NCI-H2227 (cell line): ENCODE results near the gene COX6A1.
"Not testable (repeated sequence)": the region's sequence is repeated elsewhere in the genome, so short reads cannot be mapped to it uniquely, and the experiment has no call there.

ENCODE experiments used
- DNase-seq: peaks from one replicate; lab custom pipeline; 2025; ENCODE audit not compliant: unreplicated experiment; lab: John Stamatoyannopoulos, UW

Gene COX6A1

DNA sequence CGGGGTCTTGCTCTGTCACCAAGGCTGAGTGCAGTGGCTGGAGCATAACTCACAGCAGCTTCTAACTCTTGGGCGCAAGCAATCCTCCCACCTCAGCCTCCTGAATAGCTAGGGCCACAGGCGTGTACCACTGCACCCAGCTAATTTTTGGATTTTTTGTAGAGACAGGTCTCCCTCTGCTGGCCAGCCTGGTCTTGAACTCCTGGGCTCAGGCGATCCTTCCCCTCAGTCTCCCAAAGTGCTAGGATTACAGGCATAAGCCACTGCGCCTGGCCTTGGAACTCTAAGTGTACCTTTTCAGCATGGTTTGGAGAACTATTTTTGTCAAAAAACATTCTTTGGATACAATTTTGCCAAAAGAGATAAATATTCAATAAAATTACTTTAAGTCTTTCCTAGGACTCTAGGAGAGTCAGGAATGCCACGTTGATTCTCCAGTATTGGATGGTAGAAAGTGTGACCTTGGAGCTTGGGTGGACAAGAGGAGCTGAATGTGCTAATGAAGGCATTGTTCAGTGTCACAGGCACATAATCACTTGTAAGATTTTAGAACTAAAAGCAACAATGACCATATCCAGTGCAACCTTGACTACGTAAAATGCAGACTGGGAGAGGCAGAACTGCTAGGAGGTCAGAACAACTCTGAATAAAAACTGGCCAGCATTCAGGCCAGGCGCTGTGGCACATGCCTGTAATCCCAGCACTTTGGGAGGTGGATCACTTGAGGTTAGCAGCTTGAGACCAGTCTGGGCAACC lies 28.8 kb downstream of the COX6A1 start:
- DNase-seq = peak; percentile 46

- DNase-seq = no peak
Observed at GRCh38 chr12:120467439-120467838, 29.5 kb downstream of the COX6A1 start.

GRCh38 chr12:120468325-120468820 lies 30.5 kb downstream of the COX6A1 start:
- peak; percentile 50 for DNase-seq

DNA sequence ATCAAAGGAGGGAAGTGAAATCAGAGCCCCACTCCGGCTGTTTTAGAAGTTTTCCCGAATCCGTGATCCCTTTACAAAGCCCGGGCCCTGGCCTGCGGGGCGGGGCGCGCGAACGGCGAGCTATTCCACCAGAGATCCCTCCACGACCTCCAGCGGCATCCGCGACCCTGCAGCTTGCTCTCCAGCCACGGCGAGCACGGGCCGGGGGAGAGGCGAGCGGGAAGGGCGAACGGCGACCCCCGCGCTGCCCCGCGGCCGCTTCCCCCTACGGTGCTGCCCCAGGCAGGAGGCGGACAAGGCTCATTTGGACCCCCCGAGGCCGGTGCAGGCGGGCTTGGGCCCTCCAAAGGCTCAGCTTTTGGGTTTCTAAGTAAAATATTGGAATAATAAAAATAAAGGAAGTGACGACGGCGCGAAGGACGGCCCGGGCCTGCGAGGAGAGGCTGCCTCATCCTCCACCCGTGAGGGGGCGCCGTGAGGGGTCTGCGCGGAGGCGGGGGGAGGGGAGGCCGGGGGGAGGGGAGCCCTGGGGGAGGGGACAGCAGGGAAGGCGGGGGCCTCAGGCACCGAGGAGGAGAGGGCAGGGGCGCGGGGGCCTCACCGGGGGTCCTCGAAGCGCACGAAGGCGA lies 31.0 kb downstream of the COX6A1 start:
- peak; percentile 77 for DNase-seq

- peak; percentile 98 for DNase-seq
Observed at GRCh38 chr12:120469450-120470149, 31.7 kb downstream of the COX6A1 start, which contains the start of gene SRSF9. SRSF9 (minus strand) TSS chr12:120469748; CDS start chr12:120469609, 139 bp downstream.

DNA sequence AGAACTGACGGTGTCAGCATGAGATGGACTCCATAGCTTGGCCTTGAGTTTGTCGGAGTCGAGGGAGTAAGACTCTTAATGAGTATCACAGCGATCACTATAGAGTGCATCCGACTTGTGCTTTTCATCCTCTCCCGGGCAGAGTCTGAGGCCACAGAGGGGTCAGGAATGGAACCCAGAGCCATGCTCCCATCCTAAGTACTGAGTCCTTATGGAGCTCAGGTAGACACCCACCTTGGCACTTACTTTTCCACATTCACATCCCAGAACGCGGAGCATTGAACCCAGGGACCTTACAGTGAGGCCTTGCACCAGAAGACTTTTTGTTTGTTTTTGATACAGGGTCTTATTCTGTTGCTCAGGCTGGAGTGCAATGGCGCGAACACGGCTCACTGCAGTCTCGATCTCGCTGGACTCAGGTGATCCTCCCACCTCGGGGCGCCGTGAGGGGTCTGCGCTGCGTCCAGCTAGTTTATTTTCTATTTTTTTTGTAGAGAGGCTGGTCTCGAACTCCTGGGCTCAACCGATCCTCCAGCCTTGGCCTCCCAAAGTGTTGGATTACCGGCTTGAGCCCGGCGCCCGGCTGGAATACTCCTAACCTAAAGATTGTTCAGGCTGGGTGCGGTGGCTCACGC lies 32.4 kb downstream of the COX6A1 start:
- peak; percentile 49 for DNase-seq

DNA sequence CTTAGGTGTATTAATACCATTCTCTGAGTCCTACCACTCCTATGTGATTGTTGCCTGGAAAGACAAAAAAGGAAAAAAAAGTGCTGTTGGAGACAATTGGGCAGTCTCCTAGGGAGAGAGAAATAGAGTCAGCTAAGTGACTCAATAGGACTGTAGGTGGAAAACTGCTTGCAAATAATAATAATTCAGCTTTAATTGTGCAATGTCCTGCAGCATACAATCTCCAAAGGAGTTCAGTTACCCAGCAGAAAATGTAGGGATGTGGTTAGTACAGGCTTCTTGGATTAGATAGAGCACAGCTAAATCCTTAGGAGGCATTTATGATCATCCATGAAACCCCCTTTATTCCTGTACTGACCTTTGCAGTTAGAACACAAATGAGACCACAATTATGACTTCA lies 34.6 kb downstream of the COX6A1 start:
- DNase-seq = no peak

DNA sequence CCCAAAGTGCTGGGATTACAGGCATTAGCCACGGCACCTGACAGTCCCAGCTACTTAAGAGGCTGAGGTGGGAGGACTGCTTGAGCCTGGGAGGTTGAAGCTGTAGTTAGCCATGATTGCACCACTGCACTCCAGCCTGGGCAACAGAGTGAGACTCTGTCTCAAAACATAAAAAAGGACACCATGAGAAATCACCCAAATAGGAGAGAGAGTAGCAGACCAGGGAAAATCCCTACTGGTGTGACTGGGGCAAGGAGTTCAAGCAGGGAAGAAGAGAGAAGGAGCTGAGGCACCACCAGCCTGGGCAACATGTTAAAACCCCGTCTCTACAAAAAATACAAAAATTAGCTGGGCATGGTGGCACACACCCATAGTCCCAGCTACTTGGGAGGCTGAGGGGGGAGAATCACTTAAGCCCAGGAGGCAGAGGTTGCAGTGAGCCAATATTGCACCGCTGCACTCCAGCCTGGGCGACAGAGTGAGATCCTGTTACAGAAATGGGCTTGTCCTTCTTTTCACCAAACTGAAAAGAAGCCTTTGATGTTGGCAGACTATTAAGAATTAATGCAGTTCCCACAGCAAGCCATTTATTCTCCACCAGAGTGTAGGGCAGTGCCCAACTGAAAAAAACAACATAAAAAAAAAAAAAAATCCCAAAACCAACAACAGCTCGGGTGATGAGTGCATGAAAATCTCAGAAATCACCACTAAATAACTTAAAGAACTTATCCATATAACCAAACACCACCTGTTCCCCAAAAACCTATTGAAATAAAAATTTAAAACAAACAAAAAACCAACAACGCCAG lies 36.1 kb downstream of the COX6A1 start:
- DNase-seq = no peak

DNA sequence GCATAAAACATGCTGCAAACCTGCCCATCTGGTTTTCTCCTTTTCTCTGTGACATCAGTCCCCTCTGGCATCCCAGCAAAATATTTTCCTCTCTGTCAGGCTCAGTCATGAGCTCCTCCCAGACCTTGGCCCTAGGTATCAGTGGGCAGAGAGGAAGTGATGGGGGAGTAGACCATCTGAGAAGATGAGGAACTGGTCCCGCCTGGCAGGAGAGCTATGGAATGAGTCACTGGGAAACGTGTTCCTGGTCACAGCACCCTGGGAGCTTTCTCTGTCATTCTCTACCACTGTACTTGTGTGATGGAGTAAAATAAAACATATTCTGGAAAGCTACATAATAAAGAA lies 36.7 kb downstream of the COX6A1 start:
- no peak for DNase-seq

DNA sequence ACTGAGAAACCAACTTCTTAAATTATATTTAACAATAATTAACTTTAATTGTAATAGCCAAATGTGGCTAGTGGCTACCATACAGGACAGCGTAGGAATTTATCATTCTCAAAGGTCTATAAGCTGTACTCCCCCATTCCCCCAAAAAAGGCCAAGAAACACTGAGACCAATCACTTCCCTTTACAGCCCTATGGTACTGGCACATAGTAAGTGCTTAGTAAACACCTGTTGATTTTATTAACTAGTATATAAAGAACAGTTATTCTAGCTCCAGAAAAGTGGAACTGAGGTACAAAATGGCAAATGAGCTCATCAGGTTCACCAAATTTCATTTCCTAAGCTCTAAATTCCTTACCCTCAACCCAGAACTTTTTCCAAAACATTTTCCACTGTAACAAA lies 37.7 kb downstream of the COX6A1 start:
- no peak for DNase-seq

DNA sequence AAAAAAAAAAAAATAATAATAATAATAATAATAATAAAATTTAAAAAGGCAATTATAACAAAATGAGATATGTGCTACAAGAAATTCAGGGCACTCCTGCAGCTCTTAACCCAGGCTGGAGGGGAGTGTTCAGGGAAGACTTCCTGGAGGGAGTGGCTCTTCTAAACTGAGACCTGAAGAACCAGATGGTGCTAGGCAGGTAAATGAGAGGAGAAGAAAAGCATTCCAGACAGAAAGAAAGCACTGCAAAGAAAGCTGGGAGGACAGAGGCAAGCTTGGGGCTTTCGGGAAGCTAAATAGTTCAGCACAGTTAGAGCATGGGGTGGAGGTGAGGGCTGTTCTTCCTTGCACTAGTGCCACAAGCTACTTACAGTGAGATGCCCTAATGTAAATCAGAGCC lies 41.5 kb downstream of the COX6A1 start:
- no peak for DNase-seq

DNA sequence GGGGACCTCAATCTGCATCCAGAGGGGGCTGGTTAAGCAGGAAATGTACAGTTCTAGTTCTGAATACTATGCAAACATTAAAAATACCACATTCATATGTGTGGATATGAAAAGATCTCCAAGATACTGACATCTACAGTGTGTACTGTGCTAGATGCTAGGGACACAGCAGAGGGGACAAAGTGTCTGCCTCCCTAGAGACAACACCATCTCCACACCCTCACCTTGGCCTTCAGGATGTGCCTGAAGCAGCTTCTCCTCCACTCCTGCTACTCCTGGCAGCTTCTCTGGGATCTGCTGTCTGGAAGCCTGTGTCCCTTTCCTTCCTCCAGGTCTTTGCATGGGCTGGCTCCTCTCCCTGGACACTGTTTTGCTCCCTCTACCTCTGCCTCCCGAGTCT lies 42.3 kb downstream of the COX6A1 start:
- no peak for DNase-seq

- no peak for DNase-seq
Observed at GRCh38 chr12:120481022-120481767, 43.3 kb downstream of the COX6A1 start.

- DNase-seq = no peak
Observed at GRCh38 chr12:120483621-120484020, 45.7 kb downstream of the COX6A1 start.

DNA sequence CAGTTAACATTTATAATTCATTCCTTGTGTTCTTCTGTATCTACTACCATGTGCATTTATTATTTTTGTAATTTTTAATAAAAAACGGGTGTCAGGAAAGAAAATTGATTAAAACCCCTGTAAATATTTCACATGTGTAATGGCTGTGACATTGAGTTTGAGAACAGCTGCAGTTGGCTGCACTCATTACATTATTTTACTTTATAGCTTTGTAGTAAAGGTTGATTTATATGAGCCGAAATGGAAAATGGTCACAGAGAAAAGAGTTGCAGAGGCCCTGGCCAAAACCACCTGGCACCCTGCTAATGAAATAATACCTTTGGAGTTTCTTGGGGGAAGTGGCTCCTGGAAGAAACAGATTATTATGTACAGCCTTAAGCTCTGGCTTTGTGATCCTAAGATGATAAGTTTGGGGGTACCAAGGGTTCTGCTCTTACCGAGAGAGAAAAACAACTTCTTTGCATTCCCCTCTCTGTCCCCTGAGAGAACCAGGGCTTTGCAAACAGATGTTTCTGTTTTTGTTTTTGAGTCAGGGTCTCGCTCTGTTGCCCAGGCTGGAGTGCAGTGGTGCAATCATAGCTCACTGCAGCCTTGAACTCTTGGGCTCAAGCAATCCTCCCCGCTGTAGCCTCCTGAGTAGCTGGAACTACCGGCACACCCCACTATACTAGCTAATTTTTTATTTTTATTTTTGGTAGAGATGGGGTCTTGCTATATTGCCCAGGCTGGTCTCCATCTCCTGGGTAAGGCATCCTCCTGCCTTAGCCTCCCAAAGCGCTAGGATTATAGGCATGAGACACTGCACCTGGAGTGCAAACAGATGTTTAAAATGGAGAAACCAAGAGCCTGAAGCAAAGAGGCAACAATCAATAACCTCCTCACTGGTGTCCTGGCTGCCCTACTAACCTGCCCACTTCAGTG lies 48.3 kb downstream of the COX6A1 start:
- DNase-seq = no peak

DNA sequence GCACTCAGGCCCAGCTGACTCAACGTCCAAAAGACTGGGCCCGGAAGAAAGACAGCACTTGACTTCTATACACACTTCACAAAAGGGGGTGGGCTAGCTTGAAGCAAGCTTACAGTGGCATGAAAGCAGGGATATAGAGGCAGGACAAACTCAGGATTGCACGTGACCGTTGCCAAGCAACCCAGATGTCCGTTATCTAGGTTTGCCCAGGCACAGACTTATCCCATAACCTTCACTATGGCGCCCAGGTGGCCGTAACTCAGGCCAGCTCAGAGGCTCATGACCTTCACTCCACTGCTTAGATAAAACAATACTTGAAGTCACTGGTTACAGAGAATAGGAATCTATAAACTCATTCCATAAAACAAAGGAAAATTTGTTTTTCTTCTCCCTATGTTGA lies 49.6 kb downstream of the COX6A1 start:
- DNase-seq = not testable (repeated sequence)

DNA sequence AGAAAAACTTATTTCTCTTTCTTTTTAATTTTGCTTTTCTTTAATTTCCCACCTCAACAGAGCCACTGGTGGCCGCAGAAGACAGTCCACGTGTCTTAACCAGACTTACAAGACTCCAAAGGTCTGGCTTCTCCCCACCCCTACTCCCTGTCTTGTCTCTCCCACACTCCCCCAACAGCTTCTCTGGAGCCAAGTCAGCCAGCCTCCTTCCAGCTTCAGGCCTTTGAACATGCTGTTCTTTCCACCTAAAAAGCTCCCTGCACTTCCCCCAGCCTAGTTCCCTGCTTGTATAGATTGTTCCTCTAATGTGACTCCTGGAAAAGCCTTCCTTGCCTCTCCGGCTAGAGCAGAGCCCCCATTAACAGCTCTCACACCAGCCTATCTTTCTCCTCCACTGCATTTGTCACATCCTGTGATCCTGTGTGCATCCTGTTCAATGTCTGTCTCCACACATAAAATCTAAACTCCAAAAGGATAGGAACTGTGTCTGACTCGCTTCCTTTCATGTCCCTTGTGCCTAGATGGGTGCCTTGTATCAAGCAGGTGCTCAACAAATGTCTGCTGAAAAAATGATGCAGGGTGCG lies 50.2 kb downstream of the COX6A1 start:
- no peak for DNase-seq

DNA sequence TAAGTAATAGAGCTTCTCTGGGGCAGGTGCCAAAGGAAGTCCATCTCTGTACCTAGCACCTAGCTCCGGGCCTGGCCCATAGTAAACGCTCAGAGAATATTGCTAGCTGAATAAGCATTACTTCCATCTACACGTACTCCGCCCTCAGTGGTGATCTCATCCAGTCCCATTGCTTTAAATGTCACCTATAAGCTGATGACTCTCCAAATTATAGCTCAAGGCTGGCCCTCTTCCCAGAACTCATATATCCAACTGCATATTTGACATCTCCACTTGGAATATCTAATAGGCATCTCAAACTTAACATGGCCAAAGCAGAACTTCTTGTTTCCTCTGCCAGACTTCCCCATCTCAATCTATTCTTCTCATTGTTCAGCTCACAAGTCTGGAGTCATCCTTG lies 51.1 kb downstream of the COX6A1 start:
- no peak for DNase-seq

GRCh38 chr12:120490325-120490724 lies 52.4 kb downstream of the COX6A1 start:
- DNase-seq = no peak
